Body of pancreas (tissue), 4 donors: ENCODE results near the gene PARP16. TPM values are rescaled to one million over a fixed set of nuclear protein-coding genes. Genes with fewer than 3 reads are reported as not detected.

Experiments used
- ATAC-seq: fragments of 150-250 bp; one replicate; pipeline ENCODE4 v1.9.1; 2016
- DNase-seq, 4 donors: peaks; one replicate each; pipeline ENCODE4 v3.0.0-alpha.2; 2019
- H3K27ac ChIP-seq, 4 donors: fragments of 200-600 bp; sonication (generic); 1 replicate in 3 of 4; 2 replicates in 1 of 4; pipeline versions ENCODE4 v1.5.1 to v1.6.1; 2016 to 2019; ENCODE audit warnings: mild to moderate bottlenecking in 1 of 4, mixed read lengths in 1 of 4, moderate library complexity in 1 of 4
- H3K27me3 ChIP-seq, 2 donors: fragments of 200-600 bp; sonication (generic); one replicate each; pipeline ENCODE4 v1.6.0; 2016; ENCODE audit warnings: mild to moderate bottlenecking in 1 of 2
- H3K36me3 ChIP-seq, 2 donors: fragments of 200-600 bp; sonication (generic); replicated peaks in 1 of 2; 2 replicates each; pipeline ENCODE4 v1.5.1; 2016; ENCODE audit warnings: low read depth in 2 of 2; ENCODE audit not compliant: insufficient read depth in 1 of 2
- H3K4me1 ChIP-seq: fragments of 200-600 bp; sonication (generic); one replicate; pipeline ENCODE4 v1.6.0; 2016
- H3K4me3 ChIP-seq, 2 donors: fragments of 200-600 bp; sonication (generic); 1 replicate in 1 of 2; 2 replicates in 1 of 2; pipeline ENCODE4 v1.5.1; 2016 to 2019
- H3K9me3 ChIP-seq, 3 donors: fragments of 200-600 bp; sonication (generic); 1 replicate in 2 of 3; 2 replicates in 1 of 3; pipeline ENCODE4 v1.5.1; 2016
- POLR2A ChIP-seq, 3 donors: fragments of 450-650 bp; IDR thresholded peaks; one replicate each; pipeline ENCODE4 v1.6.1; 2016; ENCODE audit warnings: antibody characterized with exemption in 3 of 3, mild to moderate bottlenecking in 2 of 3
- WGBS, 2 donors: methylation state at CpG; one replicate each; pipeline ENCODE4 v1.1.5; 2017; 5-methylcytosine and 5-hydroxymethylcytosine counted together
- intact Hi-C: fragments of 100-400 bp; cut with DNase I; formaldehyde crosslinking; loops from one replicate; pipeline ENCODE4 v1.15.1; 2023
- total RNA-seq, 2 donors: library from RNA; depleted of rRNA; stranded (reverse); fragments of >200 nt; gene quantifications; one replicate each; pipeline ENCODE4 v1.1.0, GENCODE V29; 2016
- TF ChIP-seq, protein P1 (sequence below), 7 experiments: fragments of 450-650 bp in 4 of 7; fragments of 200-600 bp in 3 of 7; sonication (generic) in 3 of 7; IDR thresholded peaks; one replicate each; pipeline ENCODE4 v1.5.1; 2016 to 2019; ENCODE audit warnings: antibody characterized with exemption in 7 of 7

Gene PARP16
- total RNA-seq, 2 donors from 2014 or later: 5.2 to 17.5 TPM

DNA sequence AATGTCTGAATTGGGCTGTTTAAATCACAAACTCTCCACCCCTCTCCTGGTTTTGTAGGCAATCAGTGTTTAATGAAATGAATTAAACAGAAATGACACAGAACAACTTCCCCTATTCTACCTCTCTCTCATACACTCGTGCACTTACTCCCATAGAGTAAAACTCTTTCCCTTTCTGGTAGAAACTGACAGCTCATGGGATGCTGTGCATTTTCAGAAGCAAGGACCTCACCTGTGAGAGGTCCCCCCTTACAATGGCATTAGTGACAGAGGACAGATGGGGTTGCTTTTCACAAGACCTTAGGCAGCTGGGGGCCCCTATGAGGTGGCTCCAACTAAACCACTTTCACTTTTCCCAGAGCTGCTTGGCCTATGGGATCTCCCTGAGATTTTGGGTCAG is 31.9 kb downstream of the PARP16 start:
- H3K4me3 ChIP-seq: no peak overlapping the region
- TF ChIP-seq, protein P1, sequence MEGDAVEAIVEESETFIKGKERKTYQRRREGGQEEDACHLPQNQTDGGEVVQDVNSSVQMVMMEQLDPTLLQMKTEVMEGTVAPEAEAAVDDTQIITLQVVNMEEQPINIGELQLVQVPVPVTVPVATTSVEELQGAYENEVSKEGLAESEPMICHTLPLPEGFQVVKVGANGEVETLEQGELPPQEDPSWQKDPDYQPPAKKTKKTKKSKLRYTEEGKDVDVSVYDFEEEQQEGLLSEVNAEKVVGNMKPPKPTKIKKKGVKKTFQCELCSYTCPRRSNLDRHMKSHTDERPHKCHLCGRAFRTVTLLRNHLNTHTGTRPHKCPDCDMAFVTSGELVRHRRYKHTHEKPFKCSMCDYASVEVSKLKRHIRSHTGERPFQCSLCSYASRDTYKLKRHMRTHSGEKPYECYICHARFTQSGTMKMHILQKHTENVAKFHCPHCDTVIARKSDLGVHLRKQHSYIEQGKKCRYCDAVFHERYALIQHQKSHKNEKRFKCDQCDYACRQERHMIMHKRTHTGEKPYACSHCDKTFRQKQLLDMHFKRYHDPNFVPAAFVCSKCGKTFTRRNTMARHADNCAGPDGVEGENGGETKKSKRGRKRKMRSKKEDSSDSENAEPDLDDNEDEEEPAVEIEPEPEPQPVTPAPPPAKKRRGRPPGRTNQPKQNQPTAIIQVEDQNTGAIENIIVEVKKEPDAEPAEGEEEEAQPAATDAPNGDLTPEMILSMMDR (IDR thresholded peaks at IDR 0.05): no peak
- TF ChIP-seq POLR2A (IDR thresholded peaks at IDR 0.05): no peak
- H3K27ac ChIP-seq: no peak overlapping the region
- H3K9me3 ChIP-seq: no peaks in the 10 kb centered on the region
- DNase-seq (no peak), ATAC-seq (no peak)
- intact Hi-C loops: no loop called here
- no peaks in the 10 kb centered on the region for H3K27me3 ChIP-seq
- H3K36me3 ChIP-seq: peaks cover 0 to 3% of the 10 kb centered on the region in 2 donors
- WGBS, 2 donors: 88 to 91% methylated on average over 1 of the region's 1 CpG
- H3K4me1 ChIP-seq: peaks cover 5% of the 10 kb centered on the region

DNA sequence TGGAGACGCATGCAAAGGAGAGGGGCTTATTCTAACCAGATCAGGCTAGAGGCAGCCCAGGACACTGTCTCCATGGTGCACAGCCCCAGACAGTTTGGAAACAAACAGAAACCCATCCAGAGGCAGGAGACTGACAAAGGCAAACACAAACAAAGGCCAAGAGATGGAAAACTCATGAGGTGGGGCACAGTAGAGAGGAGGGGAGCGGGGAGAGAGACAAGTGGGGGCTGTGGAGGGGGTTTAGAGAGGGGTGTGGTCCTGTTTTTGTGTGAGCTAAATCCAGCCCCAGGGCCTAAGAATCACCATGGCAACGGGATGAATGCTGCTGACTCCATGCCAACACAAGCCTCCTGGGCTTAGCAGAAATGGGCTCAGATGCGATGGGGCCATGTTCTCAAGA is 32.3 kb downstream of the PARP16 start:
- WGBS, 2 donors: 65 to 68% methylated on average over 4 of the region's 4 CpGs
- ATAC-seq (no peak), DNase-seq (no peak)
- no peak overlapping the region for H3K27ac ChIP-seq
- H3K9me3 ChIP-seq: no peaks in the 10 kb centered on the region
- H3K27me3 ChIP-seq: no peaks in the 10 kb centered on the region
- intact Hi-C loops: no loop called here
- H3K36me3 ChIP-seq: no peaks in the 10 kb centered on the region
- H3K4me1 ChIP-seq: peaks cover 5% of the 10 kb centered on the region
- TF ChIP-seq, protein P1 (IDR thresholded peaks at IDR 0.05): no peak
- no peak for TF ChIP-seq POLR2A (IDR thresholded peaks at IDR 0.05)
- H3K4me3 ChIP-seq: no peak overlapping the region

DNA sequence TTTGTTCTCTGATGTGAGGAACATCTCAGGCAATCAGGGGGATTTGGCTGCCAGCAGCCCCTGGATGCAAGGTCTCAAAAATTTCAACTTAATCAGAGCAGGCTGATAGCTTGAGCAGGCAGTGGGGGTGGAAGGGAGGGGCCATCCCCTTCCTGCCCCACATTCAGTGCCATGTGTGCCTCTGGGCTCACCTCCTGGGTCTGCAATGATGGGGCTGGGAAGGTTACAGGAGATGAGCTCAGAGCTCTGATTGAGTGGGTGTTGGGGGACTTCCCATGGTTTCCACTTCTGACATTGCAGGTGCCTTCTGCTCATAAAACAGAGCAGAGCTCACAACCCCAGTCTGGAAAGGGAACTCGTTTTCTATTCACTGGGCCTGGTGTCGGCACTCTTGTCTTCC is 37.0 kb downstream of the PARP16 start:
- Histone ChIP-seq H3K4me1 (no peaks in the 10 kb centered on the region), H3K27me3 (no peaks in the 10 kb centered on the region), H3K36me3 (no peaks in the 10 kb centered on the region), H3K4me3 (no peak overlapping the region), H3K9me3 (no peaks in the 10 kb centered on the region), H3K27ac (no peak overlapping the region)
- intact Hi-C loops: no loop called here
- TF ChIP-seq, protein P1 (IDR thresholded peaks at IDR 0.05): no peak
- no peak for TF ChIP-seq POLR2A (IDR thresholded peaks at IDR 0.05)
- 60 to 89% methylated on average over 2 of the region's 2 CpGs for WGBS, 2 donors
- DNase-seq (no peak), ATAC-seq (no peak)

DNA sequence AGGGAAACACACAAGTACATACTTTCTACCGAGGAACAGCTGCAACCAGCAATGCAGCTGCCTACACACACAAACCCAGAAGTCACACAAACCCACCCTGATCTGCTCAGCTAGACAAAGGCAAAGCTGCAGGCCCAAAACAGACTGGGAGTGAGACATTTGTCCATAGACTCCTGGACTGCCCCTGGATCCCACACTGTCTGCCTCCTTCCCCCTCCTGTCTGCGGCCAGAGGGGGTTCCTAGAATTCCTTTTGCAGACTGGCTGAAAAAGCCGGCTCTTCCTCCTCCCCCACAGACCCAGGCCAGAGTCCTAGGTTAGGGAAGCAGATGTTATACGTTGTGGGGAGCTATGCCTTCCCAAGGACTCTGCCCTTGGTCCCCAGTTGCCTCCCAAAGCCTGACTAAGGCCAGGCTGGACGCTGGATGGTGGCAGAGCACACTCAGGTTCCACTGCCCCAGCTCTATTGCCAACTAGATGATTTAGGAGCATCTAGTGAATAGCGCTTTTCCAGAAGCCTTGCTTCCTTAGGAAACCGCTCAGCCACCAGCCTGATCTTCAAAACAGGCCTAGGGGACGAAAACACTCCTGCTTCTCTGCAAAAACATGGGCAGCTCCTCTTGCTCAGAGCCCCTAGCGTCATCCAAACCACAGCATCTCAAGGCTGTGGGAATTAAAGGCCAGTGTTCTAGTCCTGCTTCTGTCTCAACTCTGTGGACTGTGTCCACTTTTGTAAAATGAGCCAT is 38.0 kb downstream of the PARP16 start:
- Histone ChIP-seq H3K27ac (no peak overlapping the region), H3K36me3 (no peaks in the 10 kb centered on the region), H3K9me3 (no peaks in the 10 kb centered on the region), H3K4me3 (no peak overlapping the region), H3K4me1 (no peaks in the 10 kb centered on the region), H3K27me3 (no peaks in the 10 kb centered on the region)
- no peak for DNase-seq
- 82 to 91% methylated on average over 8 to 9 of the region's 9 CpGs for WGBS, 2 donors
- intact Hi-C loops: no loop called here
- no peak for ATAC-seq
- TF ChIP-seq POLR2A (IDR thresholded peaks at IDR 0.05): no peak
- TF ChIP-seq, protein P1 (IDR thresholded peaks at IDR 0.05): no peak

DNA sequence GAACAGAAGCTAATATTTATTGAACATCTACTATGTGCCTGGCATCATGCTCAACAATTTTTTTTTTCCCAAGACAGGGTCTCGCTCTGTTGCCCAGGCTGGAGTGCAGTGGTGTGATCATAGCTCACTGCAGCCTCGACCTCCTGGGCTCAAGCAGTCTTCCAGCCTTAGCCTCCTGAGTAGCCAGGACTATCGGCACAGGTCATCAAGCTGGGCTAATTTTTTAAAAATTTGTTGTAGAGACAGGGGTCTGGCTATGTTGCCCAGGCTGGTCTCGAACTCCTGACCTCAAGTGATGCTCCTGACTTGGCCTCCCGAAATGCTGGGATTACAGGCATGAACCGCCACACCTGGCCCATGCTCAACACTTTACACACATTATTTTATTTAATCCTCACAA is 39.7 kb downstream of the PARP16 start:
- ATAC-seq (no peak), DNase-seq (no peak)
- intact Hi-C loops: no loop called here
- Histone ChIP-seq H3K27me3 (no peaks in the 10 kb centered on the region), H3K9me3 (no peaks in the 10 kb centered on the region), H3K27ac (no peak overlapping the region), H3K4me3 (no peak overlapping the region), H3K4me1 (no peaks in the 10 kb centered on the region), H3K36me3 (no peaks in the 10 kb centered on the region)
- TF ChIP-seq POLR2A (IDR thresholded peaks at IDR 0.05): no peak
- 93 to 97% methylated on average over 6 of the region's 6 CpGs for WGBS, 2 donors
